ENCODE measurements around the gene GOLGA3.

GOLGA3 gene

GRCh38 chr12:132747896-132748295 lies 80.8 kb downstream of the GOLGA3 start:
- no peak for DNase-seq (ENCODE audit: low spot score)

GRCh38 chr12:132747395-132747794 lies 81.3 kb downstream of the GOLGA3 start:
- no peak for DNase-seq (ENCODE audit: low spot score)

- DNase-seq (ENCODE audit: low spot score), result no peak
Measured at GRCh38 chr12:132746613-132747012, 82.1 kb downstream of the GOLGA3 start.

DNA sequence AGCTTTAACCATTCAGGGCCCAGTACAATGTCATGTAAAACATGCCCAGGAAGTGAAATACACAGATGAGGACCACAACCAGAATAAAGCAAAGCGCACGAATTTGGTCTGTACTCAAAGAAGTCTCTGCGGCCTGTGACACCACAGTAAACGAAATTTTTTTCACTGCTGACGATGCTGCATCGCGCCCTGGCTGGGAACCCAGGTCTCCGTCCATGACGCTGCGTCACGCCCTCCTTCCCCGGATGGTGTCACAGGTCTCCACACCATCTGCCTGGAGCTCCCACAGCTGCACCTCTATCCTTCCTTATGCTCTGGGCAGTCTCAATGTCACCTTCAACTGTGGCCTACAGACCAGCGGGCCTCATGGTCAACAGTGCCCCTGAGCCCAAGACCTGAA lies 84.8 kb downstream of the GOLGA3 start:
- DNase-seq (ENCODE audit: low spot score), result no peak

GRCh38 chr12:132741620-132742019 lies 87.0 kb downstream of the GOLGA3 start:
- no peak for DNase-seq (ENCODE audit: low spot score)

- DNase-seq (ENCODE audit: low spot score), result no peak
Measured at GRCh38 chr12:132740652-132741051, 88.0 kb downstream of the GOLGA3 start.

GRCh38 chr12:132740313-132740646 lies 88.4 kb downstream of the GOLGA3 start:
- no peak for DNase-seq (ENCODE audit: low spot score)

DNA sequence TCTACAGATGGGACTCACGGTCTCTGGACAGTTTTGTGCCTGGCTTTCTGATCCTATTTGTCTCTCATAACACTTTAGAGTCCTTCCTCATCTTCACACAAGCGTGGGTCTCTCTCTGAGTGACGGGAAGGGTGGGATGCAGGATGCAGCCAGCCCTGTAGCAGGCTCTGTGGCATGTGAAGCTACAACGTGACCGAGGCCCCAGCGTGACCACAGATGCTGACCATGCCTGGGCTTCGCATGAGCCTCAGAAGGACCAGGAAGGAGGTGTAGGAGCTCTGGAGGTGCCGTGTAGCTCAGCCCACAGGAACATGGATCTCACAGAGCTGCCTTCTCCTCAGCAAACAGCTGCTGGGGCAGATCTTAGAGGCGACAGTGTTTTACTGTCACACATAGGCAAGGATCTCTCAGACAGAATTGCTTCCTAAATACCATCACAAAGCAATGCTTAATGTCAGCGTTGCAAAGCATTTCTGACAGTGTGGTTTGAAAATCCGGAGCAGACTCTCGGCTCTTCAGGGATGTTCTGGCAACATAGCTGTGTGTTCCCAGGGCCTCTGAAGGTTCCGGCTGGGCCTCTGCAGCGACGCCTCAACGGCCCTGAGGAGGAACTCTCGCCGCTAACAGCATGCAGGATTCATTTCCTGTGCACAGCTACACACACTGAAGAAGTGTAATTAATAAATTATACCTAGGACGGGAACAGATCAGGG lies 88.9 kb downstream of the GOLGA3 start:
- no peak for DNase-seq (ENCODE audit: low spot score)

DNA sequence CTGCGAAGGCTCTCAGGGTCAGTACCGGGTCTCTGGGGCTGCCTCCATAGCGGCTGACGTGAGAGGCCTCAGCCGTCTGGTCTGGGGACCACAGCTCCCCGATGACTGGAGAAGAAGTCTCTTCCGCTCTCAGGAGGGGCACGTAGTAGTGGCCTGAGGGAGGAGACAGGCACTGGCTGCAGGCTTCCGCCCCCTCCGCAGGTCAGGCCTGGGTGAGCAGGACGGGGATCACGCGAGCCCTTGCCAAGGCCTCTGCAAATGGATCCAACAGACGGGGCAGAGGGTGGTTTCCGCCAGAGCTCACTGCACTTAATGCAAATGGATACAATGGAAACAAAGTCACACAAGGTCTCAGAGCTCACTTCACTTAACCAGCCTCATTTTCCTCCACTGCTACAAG lies 91.8 kb downstream of the GOLGA3 start:
- DNase-seq (ENCODE audit: low spot score), result no peak

DNA sequence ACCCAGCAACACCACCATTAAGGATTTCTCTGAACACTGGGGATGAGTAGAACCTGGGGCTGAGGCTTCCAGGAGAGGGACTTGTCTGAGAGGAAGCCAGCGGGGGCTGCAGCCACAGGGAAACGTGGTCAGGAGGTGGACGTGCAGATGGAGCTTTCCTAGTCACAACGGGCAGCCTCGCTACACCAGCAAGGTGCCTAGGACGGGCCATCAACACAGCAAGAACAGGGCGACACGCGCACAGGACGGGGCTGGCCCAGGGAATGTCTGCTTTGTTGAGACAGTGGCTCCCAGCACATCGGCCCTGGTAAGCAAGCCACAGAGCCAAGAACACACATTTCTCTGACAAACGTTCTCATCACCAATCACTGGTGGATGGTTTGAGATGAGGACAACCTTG lies 92.3 kb downstream of the GOLGA3 start:
- DNase-seq (ENCODE audit: low spot score), result no peak

DNA sequence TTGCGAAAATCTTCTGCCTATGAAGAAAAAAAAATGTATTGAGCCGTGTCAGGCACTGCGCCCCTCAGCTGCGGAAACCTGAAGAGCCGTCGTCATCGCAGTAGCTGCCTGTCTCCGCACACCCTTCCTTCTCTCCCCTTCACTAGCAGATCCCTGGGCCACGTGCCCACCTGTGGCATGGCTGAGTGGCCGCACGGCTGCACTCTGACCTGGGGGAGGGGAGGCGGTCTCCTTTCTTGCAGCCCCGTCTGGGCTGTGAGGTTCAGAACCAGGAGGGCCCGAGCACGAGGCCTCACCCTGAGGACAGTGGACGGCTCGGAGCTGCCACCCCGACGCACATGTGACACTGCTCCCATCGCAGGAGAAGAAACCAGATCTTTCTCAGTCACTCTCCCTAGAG lies 93.2 kb downstream of the GOLGA3 start:
- DNase-seq (ENCODE audit: low spot score), result no peak

DNA sequence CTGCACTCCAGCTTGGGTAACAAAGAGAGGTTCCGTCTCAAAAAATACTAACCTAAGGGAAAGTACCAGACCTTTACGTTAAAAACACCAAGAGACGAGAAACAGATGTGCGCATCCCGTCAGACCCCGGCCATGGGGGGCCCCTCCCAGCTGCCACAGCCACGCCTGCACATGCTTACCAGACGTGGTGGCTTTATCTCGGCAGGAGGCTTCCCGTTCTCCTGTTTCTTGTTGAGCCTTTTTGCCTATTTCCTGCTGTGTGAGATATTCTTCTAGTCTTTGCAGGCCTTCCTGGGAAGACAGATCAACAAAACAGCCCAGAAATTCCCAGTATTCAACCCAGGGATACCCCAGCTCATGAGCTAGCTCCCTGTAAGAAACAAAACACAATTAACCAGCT lies 94.5 kb downstream of the GOLGA3 start:
- DNase-seq (ENCODE audit: low spot score), result no peak

- no peak for DNase-seq (ENCODE audit: low spot score)
Measured at GRCh38 chr12:132731574-132731973, 97.1 kb downstream of the GOLGA3 start.

GRCh38 chr12:132730353-132730752 lies 98.3 kb downstream of the GOLGA3 start:
- no peak for DNase-seq (ENCODE audit: low spot score)

DNA sequence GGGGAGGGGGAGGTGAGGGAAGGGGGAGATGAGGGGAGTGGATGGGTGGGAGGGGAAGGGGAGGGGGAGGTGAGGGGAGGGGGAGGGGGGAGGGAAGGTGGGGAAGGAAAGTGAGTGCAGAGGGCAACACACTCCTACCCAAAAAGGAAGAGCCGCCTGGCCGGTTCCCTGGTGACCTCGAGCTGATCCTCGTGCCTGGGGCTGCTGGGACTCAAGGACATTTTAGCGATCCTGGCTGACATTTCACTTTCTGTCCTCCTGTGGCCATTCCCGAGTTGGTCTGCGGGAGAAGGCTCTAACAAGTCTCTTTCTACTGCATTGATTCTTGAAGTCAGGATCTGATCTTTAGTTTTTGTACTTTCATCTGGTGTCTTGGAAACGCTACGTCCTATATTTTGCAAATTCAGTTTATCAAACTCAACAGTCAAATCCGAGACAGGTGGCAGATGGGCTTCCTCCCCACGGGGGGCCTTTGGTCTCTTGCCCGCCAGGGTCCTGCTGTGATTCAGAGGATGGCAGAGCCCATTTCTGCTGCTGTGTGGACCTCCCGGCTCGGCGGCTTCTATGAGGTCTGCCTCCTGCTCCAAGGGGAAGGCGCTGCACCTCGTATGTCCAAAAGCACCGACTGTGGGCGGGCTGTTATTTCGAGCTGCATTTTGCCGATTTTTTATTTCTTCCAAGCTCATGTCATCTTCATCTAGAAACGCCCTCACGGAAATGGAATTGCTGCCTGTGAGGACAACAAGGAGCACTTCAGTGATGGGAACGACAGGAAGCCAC lies 98.9 kb downstream of the GOLGA3 start:
- no peak for DNase-seq (ENCODE audit: low spot score)

DNA sequence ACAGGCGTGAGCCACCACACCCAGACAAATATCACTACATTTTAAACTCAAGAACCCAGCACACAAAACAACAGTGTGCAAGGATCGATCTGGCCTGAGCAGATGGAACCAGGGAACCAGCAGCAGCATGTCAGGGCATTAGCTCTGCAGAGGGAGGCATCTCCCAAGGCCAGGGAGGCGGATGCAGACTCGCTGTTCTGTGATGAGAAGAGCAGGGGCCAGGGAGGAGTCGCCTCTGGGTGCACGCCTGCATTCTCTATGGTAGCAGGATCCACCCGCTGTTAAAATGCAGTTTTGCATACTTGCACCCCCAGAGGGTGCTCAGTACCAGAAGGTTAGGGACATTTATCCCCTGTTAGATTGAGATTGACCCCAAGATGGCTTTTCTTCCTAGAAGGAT lies 100.2 kb downstream of the GOLGA3 start:
- no peak for DNase-seq (ENCODE audit: low spot score)

DNA sequence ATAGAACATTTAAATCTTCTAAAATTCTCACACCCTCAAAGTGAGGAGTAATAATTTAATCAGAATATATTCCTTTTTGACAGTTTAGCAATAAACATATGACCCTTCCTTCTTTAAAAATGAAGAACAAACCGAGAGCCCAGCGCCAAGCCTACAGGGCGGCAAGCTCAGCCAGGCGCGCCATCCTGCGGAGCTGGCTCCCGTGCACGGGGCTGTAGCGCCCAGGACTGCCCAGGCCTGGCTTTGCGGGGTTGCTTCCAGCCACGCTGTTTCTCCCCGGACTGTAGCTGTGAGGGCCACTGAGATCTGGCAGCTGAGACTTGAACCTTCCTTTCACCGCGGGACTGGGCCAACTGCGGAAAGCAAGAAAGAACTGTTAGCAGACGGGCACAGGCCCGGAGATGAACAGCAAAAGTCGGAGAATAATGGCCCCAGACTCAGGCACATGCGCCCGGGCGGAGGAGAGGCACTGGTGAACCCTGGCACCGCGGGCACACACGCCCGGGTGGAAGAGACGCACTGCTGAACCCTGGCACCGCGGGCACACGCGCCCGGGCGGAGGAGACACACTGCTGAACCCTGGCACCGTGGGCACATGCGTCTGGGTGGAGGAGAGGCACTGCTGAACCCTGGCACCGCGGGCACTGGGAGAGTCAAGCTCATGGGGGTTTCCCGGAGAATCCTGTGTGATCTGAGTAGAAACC lies 101.4 kb downstream of the GOLGA3 start:
- DNase-seq (ENCODE audit: low spot score), result no peak

- DNase-seq (ENCODE audit: low spot score), result no peak
Measured at GRCh38 chr12:132726386-132726785, 102.3 kb downstream of the GOLGA3 start.

DNA sequence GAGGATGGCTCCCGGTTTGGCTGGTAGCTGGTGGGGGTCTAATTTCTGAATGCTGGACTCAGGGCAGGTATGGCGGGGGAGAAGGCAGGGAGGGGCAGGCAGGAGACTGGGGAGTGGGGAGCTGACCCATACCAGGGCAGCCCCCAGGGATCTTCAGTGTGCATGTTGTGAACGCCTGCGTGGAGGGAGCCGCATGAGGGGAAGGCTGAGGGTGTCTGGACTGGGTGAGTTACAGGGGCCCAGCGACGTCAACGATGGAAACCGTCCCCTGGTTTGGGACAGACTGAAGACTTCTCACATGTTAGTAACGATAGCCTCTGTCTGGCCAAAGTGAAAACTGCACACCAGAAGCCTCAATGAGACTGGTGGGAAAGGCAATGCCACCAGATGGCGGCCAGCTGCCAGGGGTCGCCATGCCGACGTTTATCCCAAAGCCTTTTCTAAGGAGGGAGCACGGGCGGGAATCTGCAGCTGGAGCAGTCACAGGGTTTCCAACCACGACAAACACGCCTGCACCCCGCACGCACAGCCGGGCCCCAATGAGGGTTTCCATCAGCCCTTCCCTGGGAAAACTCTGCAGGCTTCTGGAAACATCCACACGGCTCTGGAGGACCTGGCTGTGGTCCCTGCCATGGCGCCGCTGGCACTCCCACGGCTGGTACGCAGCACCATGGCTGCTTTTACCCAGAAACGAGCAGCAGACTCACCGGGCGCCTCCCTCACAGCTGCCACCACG lies 104.0 kb downstream of the GOLGA3 start:
- DNase-seq (ENCODE audit: low spot score), result peak; percentile 37

DNA sequence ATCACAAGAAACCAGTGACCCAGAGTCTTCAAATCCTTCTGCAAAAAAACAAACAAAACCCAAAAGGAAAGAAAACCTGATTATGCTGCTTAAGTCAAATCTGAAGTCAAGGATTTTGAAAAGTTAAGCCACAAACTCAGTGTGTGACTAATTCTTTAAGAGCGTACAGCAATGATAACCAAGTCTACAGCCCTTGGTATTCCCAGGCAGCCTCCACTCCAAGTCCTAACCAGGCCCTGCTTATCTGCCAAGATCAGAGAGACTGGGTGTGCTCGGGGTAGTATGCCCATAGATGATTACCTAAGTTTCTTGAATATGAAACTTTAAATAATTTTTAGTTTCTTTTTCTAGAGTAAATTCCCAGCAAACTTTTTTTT lies 104.9 kb downstream of the GOLGA3 start:
- peak; percentile 40 for DNase-seq (ENCODE audit: low spot score)

- no peak for DNase-seq (ENCODE audit: low spot score)
Measured at GRCh38 chr12:132723015-132723763, 105.5 kb downstream of the GOLGA3 start.

All from AG20443 (cell line).